Activated CD4-positive, alpha-beta T cell treated with anti-CD3 and anti-CD28 coated beads, Interleukin-2, Interleukin-4, amounts not matched to agents 100 ng/mL and 50 ng/mL, durations not matched to agents 16 hours and 8 hours (primary cell): Measurements from ENCODE around the gene KRTAP5-7.
"Not testable (repeated sequence)": the region's sequence is repeated elsewhere in the genome, so short reads cannot be mapped to it uniquely, and the experiment has no call there.

ENCODE experiments used
- DNase-seq: peaks from one replicate; pipeline ENCODE4 v3.0.0-alpha.2; 2020; ENCODE audit warnings: low spot score

Gene KRTAP5-7

GRCh38 chr11:71558996-71559395 lies 31.9 kb downstream of the KRTAP5-7 start:
- no peak for DNase-seq

- no peak for DNase-seq
Observed at GRCh38 chr11:71562120-71562519, 35.1 kb downstream of the KRTAP5-7 start.

- DNase-seq, result peak; percentile 34
Observed at GRCh38 chr11:71563406-71563805, 36.3 kb downstream of the KRTAP5-7 start.

- DNase-seq, result no peak
Observed at GRCh38 chr11:71564430-71564829, 37.4 kb downstream of the KRTAP5-7 start.

GRCh38 chr11:71565263-71565662 lies 38.2 kb downstream of the KRTAP5-7 start, which contains the start of gene KRTAP5-10:
Gene KRTAP5-10 (plus strand): TSS chr11:71565563. CDS start chr11:71565588, 25 bp downstream.
- no peak for DNase-seq

- DNase-seq, result no peak
Observed at GRCh38 chr11:71566081-71566620, 39.1 kb downstream of the KRTAP5-7 start.

- DNase-seq, result not testable (repeated sequence)
Observed at GRCh38 chr11:71566626-71567599, 39.8 kb downstream of the KRTAP5-7 start.

GRCh38 chr11:71567633-71568032 lies 40.6 kb downstream of the KRTAP5-7 start:
- not testable (repeated sequence) for DNase-seq

- DNase-seq, result no peak
Observed at GRCh38 chr11:71568704-71569349, 41.8 kb downstream of the KRTAP5-7 start.

GRCh38 chr11:71571101-71571850 lies 44.2 kb downstream of the KRTAP5-7 start:
- not testable (repeated sequence) for DNase-seq

- no peak for DNase-seq
Observed at GRCh38 chr11:71572811-71573210, 45.7 kb downstream of the KRTAP5-7 start.

- DNase-seq, result no peak
Observed at GRCh38 chr11:71574418-71574817, 47.4 kb downstream of the KRTAP5-7 start.

GRCh38 chr11:71575723-71576424 lies 48.8 kb downstream of the KRTAP5-7 start:
- DNase-seq, result no peak

- not testable (repeated sequence) for DNase-seq
Observed at GRCh38 chr11:71576688-71577465, 49.8 kb downstream of the KRTAP5-7 start.

- no peak for DNase-seq
Observed at GRCh38 chr11:71577469-71578004, 50.5 kb downstream of the KRTAP5-7 start.
